ENCODE measurements around the gene TMEM140.

DNA sequence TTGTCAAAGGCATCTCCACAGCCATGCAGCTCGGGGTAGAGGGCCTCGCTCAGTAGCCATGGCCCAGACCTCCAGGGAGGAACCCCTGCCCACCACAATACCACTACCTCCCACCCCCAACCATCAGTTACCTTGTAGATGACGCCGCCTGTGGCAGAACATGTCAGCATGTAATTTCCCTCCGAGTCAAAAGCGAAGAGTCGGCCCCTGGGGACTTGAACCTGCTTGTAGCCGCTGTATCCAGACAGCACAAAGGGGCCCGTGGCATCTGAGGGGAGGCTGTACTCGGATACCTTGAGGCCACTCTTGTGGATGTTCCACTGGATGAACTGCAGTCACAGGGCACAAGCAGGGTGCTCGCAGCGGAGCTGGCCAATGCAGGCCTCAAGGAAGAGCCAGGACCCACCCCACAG is 39.0 kb downstream of the TMEM140 start:
- TF ChIP-seq, protein P1, sequence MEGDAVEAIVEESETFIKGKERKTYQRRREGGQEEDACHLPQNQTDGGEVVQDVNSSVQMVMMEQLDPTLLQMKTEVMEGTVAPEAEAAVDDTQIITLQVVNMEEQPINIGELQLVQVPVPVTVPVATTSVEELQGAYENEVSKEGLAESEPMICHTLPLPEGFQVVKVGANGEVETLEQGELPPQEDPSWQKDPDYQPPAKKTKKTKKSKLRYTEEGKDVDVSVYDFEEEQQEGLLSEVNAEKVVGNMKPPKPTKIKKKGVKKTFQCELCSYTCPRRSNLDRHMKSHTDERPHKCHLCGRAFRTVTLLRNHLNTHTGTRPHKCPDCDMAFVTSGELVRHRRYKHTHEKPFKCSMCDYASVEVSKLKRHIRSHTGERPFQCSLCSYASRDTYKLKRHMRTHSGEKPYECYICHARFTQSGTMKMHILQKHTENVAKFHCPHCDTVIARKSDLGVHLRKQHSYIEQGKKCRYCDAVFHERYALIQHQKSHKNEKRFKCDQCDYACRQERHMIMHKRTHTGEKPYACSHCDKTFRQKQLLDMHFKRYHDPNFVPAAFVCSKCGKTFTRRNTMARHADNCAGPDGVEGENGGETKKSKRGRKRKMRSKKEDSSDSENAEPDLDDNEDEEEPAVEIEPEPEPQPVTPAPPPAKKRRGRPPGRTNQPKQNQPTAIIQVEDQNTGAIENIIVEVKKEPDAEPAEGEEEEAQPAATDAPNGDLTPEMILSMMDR (conservative IDR thresholded peaks at IDR 0.05), result no peak
- TF ChIP-seq ZFX (IDR thresholded peaks at IDR 0.05), result no peak

All from C4-2B (cell line).